Common myeloid progenitor, CD34-positive (primary cell): ENCODE measurements around the gene EIF3B.
"Not testable (repeated sequence)": the region's sequence is repeated elsewhere in the genome, so short reads cannot be mapped to it uniquely, and the experiment has no call there.

Source experiments
- CTCF ChIA-PET: fragments of 350-600 bp; sonication (Branson Sonifier 250); formaldehyde crosslinking; loops from one replicate; lab custom pipeline; 2021; ENCODE audit warnings: antibody characterized with exemption; lab: Charles Lee
- POLR2A ChIA-PET: fragments of 350-600 bp; sonication (Branson Sonifier 250); formaldehyde crosslinking; loops from one replicate; lab custom pipeline; 2021; ENCODE audit warnings: antibody characterized with exemption; lab: Charles Lee
- DNase-seq, 3 donors: peaks; one replicate each; pipeline versions ENCODE4 v3.0.0 to v3.0.0-alpha.2; 2013
- H3K27ac ChIP-seq, 2 experiments: 1 replicate in 1 of 2; 2 replicates in 1 of 2; pipeline ENCODE4 v1.7.0; 2013; ENCODE audit warnings: inconsistent platforms in 2 of 2, low read length in 2 of 2, mild to moderate bottlenecking in 2 of 2, low read depth in 1 of 2, moderate library complexity in 1 of 2; ENCODE audit not compliant: severe bottlenecking in 2 of 2, insufficient read depth in 1 of 2, poor library complexity in 1 of 2
- H3K27me3 ChIP-seq, 5 experiments: replicated peaks in 2 of 5; 1 replicate in 3 of 5; 2 replicates in 2 of 5; pipeline versions ENCODE4 v1.6.1 to v1.7.0; 2013; ENCODE audit warnings: low read length in 4 of 5, mild to moderate bottlenecking in 2 of 5, moderate library complexity in 2 of 5, inconsistent platforms in 1 of 5; ENCODE audit not compliant: insufficient read depth in 5 of 5, control insufficient read depth in 4 of 5
- H3K36me3 ChIP-seq, 4 experiments: 1 replicate in 2 of 4; 2 replicates in 2 of 4; pipeline versions ENCODE4 v1.6.1 to v1.7.0; 2013; ENCODE audit warnings: low read length in 3 of 4, control low read depth in 1 of 4, mild to moderate bottlenecking in 1 of 4; ENCODE audit not compliant: control insufficient read depth in 4 of 4, insufficient read depth in 4 of 4
- H3K4me1 ChIP-seq, 4 experiments: 1 replicate in 3 of 4; 2 replicates in 1 of 4; pipeline versions ENCODE4 v1.6.1 to v1.7.1; 2013; ENCODE audit warnings: low read length in 3 of 4, mild to moderate bottlenecking in 3 of 4, control low read depth in 1 of 4, inconsistent platforms in 1 of 4, moderate library complexity in 1 of 4; ENCODE audit not compliant: control insufficient read depth in 4 of 4, insufficient read depth in 4 of 4; ENCODE audit errors: control extremely low read depth in 1 of 4
- H3K4me3 ChIP-seq, 7 experiments: 1 replicate in 4 of 7; 2 replicates in 3 of 7; pipeline versions ENCODE4 v1.5.1 to v1.7.0; 2013; ENCODE audit warnings: mild to moderate bottlenecking in 7 of 7, low read length in 6 of 7, moderate library complexity in 6 of 7, inconsistent platforms in 2 of 7, low read depth in 2 of 7, control low read depth in 1 of 7; ENCODE audit not compliant: insufficient read depth in 4 of 7, control insufficient read depth in 1 of 7; ENCODE audit errors: extremely low read depth in 1 of 7
- H3K9me3 ChIP-seq, 5 experiments: 1 replicate in 4 of 5; 2 replicates in 1 of 5; pipeline versions ENCODE4 v1.6.1 to v1.7.1; 2013; ENCODE audit warnings: low read length in 4 of 5, mild to moderate bottlenecking in 2 of 5, inconsistent platforms in 1 of 5, low read depth in 1 of 5, moderate library complexity in 1 of 5; ENCODE audit not compliant: control insufficient read depth in 4 of 5, insufficient read depth in 2 of 5; ENCODE audit errors: control extremely low read depth in 1 of 5
- WGBS: methylation state at CpG from one replicate; pipeline ENCODE4 v1.1.5; 2013; ENCODE audit not compliant: insufficient coverage; 5-methylcytosine and 5-hydroxymethylcytosine counted together

The EIF3B gene

GRCh38 chr7:2380461-2380860, 25.8 kb downstream of the EIF3B start:
- Histone ChIP-seq H3K27ac (no peak overlapping the region), H3K9me3 (no peaks in the 10 kb centered on the region), H3K27me3 (no peaks in the 10 kb centered on the region), H3K4me1 (peaks cover 0 to 5% (median 4%) of the 10 kb centered on the region in 4 experiments), H3K36me3 (peaks cover 17 to 69% (median 43%) of the 10 kb centered on the region in 4 experiments), H3K4me3 (no peak overlapping the region)
- 99% methylated on average over 23 of the region's 23 CpGs for WGBS
- POLR2A ChIA-PET: no interaction called here
- CTCF ChIA-PET: interaction anchor here (1.3 kb wide), 1 partner anchor 15 kb away, joined by 3 read pairs; no protein-coding TSS in a partner anchor
- no peak for DNase-seq

DNA sequence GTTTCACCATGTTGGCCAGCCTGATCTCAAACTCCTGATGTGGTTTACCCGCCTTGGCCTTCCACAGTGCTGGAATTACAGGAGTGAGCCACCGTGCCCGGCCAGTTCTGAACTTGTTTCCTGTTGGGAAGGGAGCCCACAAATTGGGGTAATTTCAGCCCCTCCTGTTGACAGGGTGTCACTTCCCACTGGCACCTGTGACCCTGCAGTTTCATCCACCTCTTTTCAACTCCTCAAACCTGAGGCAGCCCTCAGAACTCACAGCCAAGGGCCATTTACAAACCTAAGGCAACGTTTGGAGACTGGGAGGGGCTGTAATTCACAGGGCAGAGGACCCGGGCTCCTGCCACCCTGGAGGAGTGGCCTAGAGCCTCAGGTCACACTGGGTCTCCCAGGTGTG, 26.6 kb downstream of the EIF3B start:
- Histone ChIP-seq H3K4me1 (peaks cover 0 to 5% (median 4%) of the 10 kb centered on the region in 4 experiments), H3K36me3 (peaks cover 17 to 61% (median 39%) of the 10 kb centered on the region in 4 experiments), H3K4me3 (no peak overlapping the region), H3K9me3 (no peaks in the 10 kb centered on the region), H3K27ac (no peak overlapping the region), H3K27me3 (no peaks in the 10 kb centered on the region)
- CTCF ChIA-PET: no interaction called here
- DNase-seq: no peak
- WGBS: 55% methylated on average over 5 of the region's 5 CpGs
- POLR2A ChIA-PET: no interaction called here

- H3K27ac ChIP-seq: no peak overlapping the region
- over 99% methylated on average over 16 of the region's 21 CpGs for WGBS
- no peaks in the 10 kb centered on the region for H3K27me3 ChIP-seq
- H3K4me1 ChIP-seq: peaks cover 0 to 10% (median 7%) of the 10 kb centered on the region in 4 experiments
- peaks cover 15 to 54% (median 35%) of the 10 kb centered on the region in 4 experiments for H3K36me3 ChIP-seq
- no peak overlapping the region for H3K4me3 ChIP-seq
- no peak for DNase-seq
- CTCF ChIA-PET: interaction anchor here (1.0 to 1.5 kb wide), 2 partner anchors 16 to 25 kb away, joined by 3 to 8 read pairs; no protein-coding TSS in a partner anchor
- POLR2A ChIA-PET: no interaction called here
- H3K9me3 ChIP-seq: no peaks in the 10 kb centered on the region
These were observed 27.4 kb downstream of the EIF3B start for GRCh38 chr7:2381881-2382509.

GRCh38 chr7:2383543-2384274, 29.1 kb downstream of the EIF3B start:
- POLR2A ChIA-PET: interaction anchor here (0.6 kb wide), 1 partner anchor 38 kb away, joined by 8 read pairs; no protein-coding TSS in a partner anchor

DNA sequence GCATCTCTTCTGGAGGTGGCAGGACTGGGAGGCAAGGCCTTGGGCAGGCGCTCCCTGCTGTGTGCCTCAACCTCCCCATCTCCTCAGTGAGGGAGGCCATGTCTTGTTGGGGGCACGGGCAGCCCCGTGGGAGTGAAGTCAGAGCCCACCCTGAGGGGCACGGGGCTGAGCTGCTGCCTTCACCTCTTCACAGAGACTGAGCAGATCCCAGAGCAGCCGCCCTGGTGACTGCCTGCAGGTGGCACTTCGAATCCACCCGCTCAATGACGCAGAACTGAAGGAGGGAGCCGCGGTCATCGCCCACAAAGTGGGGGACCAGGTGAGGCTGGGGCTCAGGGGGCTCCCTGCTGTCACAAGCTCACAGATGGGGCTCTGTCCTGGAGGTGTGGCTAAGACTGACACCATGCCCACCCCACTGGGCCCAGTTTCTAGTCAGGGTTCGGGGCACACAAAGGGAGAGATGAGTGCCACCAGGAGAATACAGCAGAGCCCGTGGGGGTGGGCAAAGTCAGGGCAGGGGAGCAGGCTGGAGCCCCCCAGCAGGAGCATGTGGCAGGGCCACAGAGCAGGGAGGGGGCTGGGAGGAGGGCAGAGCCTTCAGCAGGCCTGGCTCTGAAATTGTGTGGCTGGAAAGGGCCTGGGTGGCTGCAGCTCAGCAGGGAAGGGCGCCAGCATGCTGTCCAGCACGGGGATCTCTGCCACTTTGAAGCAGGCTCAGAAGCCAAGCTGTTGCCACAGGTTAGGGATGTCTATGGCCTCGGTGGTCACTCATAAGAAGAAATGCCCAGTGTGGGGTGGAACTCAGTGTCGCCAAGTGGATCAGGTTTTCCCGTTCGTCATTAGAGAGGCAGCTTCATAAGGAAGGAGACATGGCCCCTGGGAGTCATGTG, 30.0 kb downstream of the EIF3B start:
- Histone ChIP-seq H3K27ac (no peak overlapping the region), H3K27me3 (no peaks in the 10 kb centered on the region), H3K4me1 (peaks cover 0 to 19% (median 9%) of the 10 kb centered on the region in 4 experiments), H3K36me3 (peaks cover 7 to 35% (median 22%) of the 10 kb centered on the region in 4 experiments), H3K9me3 (no peaks in the 10 kb centered on the region), H3K4me3 (no peak overlapping the region)
- ChIA-PET POLR2A (interaction anchor here (0.6 kb wide), 1 partner anchor 37 kb away, joined by 8 read pairs; no protein-coding TSS in a partner anchor), CTCF (interaction anchor here (0.9 to 3.6 kb wide), 16 partner anchors 9 to 93 kb away, joined by 4 to 26 read pairs (median 6); no protein-coding TSS in a partner anchor)
- 83% methylated on average over 18 of the region's 19 CpGs for WGBS
- peak in 2 of 3 donors; percentile 41 to 48 for DNase-seq

More at GRCh38 chr7:2383543-2384274, 29.1 kb downstream of the EIF3B start:
- Histone ChIP-seq H3K36me3 (peaks cover 13 to 44% (median 30%) of the 10 kb centered on the region in 4 experiments), H3K9me3 (no peaks in the 10 kb centered on the region), H3K27me3 (no peaks in the 10 kb centered on the region), H3K4me1 (peaks cover 0 to 13% (median 8%) of the 10 kb centered on the region in 4 experiments), H3K27ac (no peak overlapping the region), H3K4me3 (no peak overlapping the region)
- no peak for DNase-seq
- CTCF ChIA-PET: interaction anchor here (0.6 to 3.6 kb wide), 18 partner anchors 10 to 94 kb away, joined by 3 to 26 read pairs (median 6); no protein-coding TSS in a partner anchor
- 97% methylated on average over 22 of the region's 29 CpGs for WGBS

- H3K36me3 ChIP-seq: peaks cover 0 to 20% (median 13%) of the 10 kb centered on the region in 4 experiments
- POLR2A ChIA-PET: interaction anchor here (1.3 kb wide), 1 partner anchor 21 kb away, joined by 5 read pairs; no protein-coding TSS in a partner anchor
- H3K9me3 ChIP-seq, H3K27ac ChIP-seq, DNase-seq, H3K27me3 ChIP-seq, H3K4me3 ChIP-seq: not testable (repeated sequence)
- H3K4me1 ChIP-seq: peaks cover 0 to 29% (median 18%) of the 10 kb centered on the region in 4 experiments
- 99% methylated on average over 5 of the region's 9 CpGs for WGBS
- CTCF ChIA-PET: interaction anchor here (0.8 to 3.6 kb wide), 3 partner anchors 27 to 83 kb away, joined by 3 to 26 read pairs (median 21); no protein-coding TSS in a partner anchor
These were observed 31.5 kb downstream of the EIF3B start for GRCh38 chr7:2386122-2386521.
